Measurements from ENCODE around the gene RNU6-1. TPM values are rescaled to one million over a fixed set of nuclear protein-coding genes. Genes with fewer than 3 reads are reported as not detected.

Gene RNU6-1
- total and polyA plus RNA-seq, 2 experiments from 2014 or later: not detected

GRCh38 chr15:67796196-67797127 is 43.4 kb downstream of the RNU6-1 start (continued):
- no peak for TF ChIP-seq REST (IDR thresholded peaks at IDR 0.05; ENCODE audit: unreplicated experiment)
- TF ChIP-seq STAT1 (IDR thresholded peaks at IDR 0.05; ENCODE audit: unreplicated experiment): no peak
- TF ChIP-seq JUNB (IDR thresholded peaks at IDR 0.05; ENCODE audit: unreplicated experiment): no peak
- no peak for TF ChIP-seq CREB1 (CRISPR knock-in tag; IDR thresholded peaks at IDR 0.05; ENCODE audit: low read depth)
- TF ChIP-seq CTCF (conservative IDR thresholded peaks at IDR 0.05; ENCODE audit: low read depth in 2 of 2): no peak
- no peak for TF ChIP-seq EZH2phosphoT487 (IDR thresholded peaks at IDR 0.05; ENCODE audit: unreplicated experiment)
- TF ChIP-seq NANOG (IDR thresholded peaks at IDR 0.05; ENCODE audit: borderline replicate concordance): no peak

- peaks cover 7% of the 10 kb centered on the region; the same call in 2 of the 3 replicates for H3K9me3 Mint-ChIP-seq
- Histone ChIP-seq H3F3A (replicated peaks; ENCODE audit: low read depth) (no peaks in the 10 kb centered on the region), H3K4me1 (ENCODE audit: insufficient read depth) (peaks cover 33% of the 10 kb centered on the region), H3K9me2 (ENCODE audit: insufficient read depth) (0 out of 2 replicates have a peak, but pooled peaks cover 2% of the 10 kb centered on the region), H2AFZ (no peak overlapping the region), H3K36me3 (ENCODE audit: insufficient read depth) (no peaks in the 10 kb centered on the region), H3K79me2 (replicated peaks; ENCODE audit: insufficient read depth) (no peaks in the 10 kb centered on the region), H3K4me3 (no peak overlapping the region), H4K20me1 (replicated peaks; ENCODE audit: insufficient read depth) (no peaks in the 10 kb centered on the region), H3K4me2 (no peak overlapping the region), H3K27me3 (ENCODE audit: insufficient read depth) (no peaks in the 10 kb centered on the region), H3K27ac (ENCODE audit: low read depth) (no peak overlapping the region)
- no peak for ATAC-seq
- DNase-seq (ENCODE audit: low spot score): no peak
- H3K4me3 Mint-ChIP-seq: no peak overlapping the region
- H3K36me3 Mint-ChIP-seq (ENCODE audit: low read depth): peaks cover 9% of the 10 kb centered on the region; the same call in 1 of the 3 replicates
- H3K27me3 Mint-ChIP-seq (ENCODE audit: insufficient read depth, low read depth, poor library complexity): peaks cover 6% of the 10 kb centered on the region
- H3K27ac Mint-ChIP-seq: no peak overlapping the region
- H3K4me1 Mint-ChIP-seq: peaks cover 40% of the 10 kb centered on the region
- TF ChIP-seq ZNF462 (CRISPR knock-in tag; IDR thresholded peaks at IDR 0.05) (no peak), POLR2AphosphoS5 (IDR thresholded peaks at IDR 0.05; ENCODE audit: low read depth) (no peak), STAT1 (IDR thresholded peaks at IDR 0.05; ENCODE audit: unreplicated experiment) (no peak), NANOG (IDR thresholded peaks at IDR 0.05; ENCODE audit: borderline replicate concordance) (no peak)
Measured at GRCh38 chr15:67794832-67795574, 44.8 kb downstream of the RNU6-1 start.

Data from GM23338 (cell line).